Measurements from ENCODE around the gene IFTAP.
"Not testable (repeated sequence)": the region's sequence is repeated elsewhere in the genome, so short reads cannot be mapped to it uniquely, and the experiment has no call there.

The IFTAP gene, protein sequence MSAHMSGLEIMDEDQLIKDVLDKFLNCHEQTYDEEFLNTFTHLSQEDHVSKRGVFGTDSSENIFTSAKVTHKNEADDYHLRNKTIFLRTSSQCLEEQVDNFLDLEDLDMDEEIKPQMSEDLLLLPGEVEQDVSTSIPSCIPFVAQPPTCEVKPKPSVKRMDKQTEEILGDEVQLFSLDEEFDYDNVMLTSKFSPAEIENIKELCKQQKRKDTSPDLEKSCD

DNA sequence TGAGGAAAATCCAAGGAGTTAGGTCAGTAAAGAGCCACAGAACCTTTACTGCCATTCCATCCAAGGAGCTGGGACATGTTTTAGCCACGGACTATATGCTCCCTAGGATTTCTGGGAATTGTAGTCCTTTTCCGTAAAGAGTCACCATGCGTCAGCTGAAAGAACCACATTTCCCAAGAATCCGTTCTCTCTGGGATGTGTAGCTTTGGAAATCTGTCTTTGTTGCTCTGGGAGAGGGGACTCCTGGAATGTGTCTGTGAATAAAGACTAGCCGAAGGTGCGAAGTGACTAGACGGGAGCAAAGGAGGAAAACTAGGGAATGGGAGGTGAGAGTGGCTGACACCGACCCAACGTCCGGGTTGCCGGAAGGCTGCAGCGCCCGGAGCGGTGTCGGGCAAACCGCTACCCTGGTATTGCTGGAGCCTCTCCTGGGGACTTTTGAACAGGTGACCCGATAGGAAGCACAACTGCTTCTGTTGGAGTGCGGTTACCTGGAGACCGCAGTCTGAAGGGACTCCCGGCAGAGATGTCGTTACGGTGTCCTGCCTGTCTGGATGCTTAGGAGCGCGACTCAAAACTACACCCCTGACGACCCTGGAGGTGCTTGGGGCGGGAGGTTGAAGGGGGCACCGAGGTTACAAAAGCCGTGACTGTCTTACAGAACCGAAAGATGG lies at the start of gene IFTAP:
IFTAP (plus strand) TSS at position 187 of the 674 bp plus-strand sequence. CDS start 15,602 bp downstream, outside the sequence.
- in situ Hi-C loops (cut with MboI; ENCODE audit: low sequenced_read_pairs), result no loop called here

DNA sequence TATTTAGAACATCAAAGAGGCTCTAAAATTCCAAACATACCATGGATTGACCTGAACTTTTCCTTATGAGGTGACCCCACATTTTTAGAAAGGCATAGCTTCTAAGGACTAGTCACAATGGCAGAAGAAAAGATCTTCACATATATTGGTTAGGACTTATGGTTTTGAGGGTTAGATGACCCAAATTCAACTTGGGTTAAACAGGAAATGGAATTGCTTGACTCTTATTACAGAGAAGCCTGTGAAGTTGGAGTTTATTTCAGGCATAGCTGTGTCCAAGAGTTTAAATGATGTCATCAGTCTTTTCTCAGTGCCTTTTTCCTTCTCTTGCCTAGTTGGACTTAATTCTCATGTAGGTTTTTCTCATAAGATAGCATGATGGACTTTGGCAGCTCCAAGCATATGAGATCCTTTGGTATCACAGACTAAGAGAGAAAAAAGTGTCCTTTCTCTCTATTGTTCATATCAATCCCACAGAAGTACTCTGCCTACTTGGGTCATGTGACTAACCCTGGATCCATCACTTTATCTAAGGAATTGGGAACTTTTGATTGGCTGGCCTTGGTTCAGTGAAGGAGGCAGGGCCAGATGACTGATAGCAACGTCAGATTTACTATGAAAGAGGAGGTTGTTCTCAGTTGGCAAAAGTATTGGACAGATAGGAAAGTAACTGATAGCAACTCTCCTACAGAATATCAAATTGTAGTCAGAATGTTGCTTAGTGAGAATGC lies 43.8 kb upstream of the IFTAP start:
- in situ Hi-C loops (cut with MboI; ENCODE audit: low sequenced_read_pairs), result no loop called here

DNA sequence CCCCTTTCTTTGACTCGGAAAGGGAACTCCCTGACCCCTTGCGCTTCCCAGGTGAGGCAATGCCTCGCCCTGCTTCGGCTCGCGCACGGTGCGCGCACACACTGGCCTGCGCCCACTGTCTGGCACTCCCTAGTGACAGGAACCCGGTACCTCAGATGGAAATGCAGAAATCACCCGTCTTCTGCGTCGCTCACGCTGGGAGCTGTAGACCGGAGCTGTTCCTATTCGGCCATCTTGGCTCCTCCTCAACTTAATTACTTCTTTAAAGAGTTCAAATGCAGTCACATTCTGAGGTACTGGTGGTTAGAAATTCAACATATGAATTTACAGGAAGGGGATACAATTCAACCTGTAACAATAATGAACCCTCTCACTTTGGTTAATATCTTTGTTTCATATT lies 36.9 kb upstream of the IFTAP start:
- in situ Hi-C loops (cut with MboI; ENCODE audit: low sequenced_read_pairs), result not testable (repeated sequence)

DNA sequence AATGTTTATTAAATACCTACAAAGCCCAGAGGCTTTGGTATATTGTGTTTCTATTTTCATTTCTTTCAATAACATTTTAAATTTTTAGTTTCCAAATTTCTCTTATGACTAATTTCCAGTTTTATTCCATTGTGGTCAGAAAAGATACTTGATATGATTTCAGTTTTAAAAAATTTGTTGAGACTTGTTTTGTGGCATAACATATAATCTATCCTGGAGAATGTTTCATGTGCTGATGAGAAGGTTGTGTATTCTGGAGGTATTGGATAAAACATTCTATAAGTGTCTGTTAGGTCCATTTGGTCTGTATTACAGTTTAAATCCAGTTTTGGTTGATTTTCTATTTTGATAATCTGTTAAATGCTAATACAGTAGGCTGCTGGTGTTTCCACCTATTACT lies 36.3 kb upstream of the IFTAP start:
- in situ Hi-C loops (cut with MboI; ENCODE audit: low sequenced_read_pairs), result no loop called here

DNA sequence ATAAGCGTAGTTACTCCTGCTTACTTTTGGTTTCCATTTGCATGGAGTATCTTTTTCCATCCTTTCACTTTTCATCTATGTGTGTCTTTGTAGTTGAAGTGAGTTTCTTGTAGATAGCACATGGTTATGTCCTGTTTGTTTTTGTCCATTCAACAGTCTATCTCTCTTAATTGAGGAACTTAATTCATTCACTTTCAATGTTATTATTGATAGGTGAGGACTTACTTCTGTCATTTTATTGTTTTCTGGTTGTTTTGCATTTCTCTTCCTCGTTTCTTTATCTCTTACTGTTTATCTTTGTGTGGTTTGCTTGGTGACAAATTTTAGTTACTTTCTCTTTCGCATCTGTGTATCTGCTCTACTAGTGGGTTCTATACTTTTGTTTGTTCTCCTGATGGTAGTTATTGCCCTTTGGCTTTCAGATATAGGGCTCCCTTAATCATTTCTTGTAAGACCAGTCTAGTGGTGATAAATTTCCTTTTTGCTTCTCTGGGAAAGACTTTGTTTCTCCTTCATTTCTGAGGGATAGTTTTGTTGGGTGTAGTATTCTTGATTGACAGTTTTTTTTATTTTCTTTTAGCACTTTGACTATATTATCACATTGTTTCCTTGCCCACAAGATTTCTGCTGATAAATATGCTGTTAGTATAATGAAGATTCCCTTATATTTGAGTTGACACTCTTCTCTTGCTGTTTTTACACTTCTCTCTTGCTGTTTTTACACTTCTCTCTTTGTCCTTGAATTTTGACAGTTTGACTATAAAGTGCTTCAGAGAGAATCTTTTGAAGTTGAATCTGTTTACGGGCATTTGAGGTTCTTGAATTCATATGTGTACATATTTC lies 35.5 kb upstream of the IFTAP start:
- in situ Hi-C loops (cut with MboI; ENCODE audit: low sequenced_read_pairs), result no loop called here

DNA sequence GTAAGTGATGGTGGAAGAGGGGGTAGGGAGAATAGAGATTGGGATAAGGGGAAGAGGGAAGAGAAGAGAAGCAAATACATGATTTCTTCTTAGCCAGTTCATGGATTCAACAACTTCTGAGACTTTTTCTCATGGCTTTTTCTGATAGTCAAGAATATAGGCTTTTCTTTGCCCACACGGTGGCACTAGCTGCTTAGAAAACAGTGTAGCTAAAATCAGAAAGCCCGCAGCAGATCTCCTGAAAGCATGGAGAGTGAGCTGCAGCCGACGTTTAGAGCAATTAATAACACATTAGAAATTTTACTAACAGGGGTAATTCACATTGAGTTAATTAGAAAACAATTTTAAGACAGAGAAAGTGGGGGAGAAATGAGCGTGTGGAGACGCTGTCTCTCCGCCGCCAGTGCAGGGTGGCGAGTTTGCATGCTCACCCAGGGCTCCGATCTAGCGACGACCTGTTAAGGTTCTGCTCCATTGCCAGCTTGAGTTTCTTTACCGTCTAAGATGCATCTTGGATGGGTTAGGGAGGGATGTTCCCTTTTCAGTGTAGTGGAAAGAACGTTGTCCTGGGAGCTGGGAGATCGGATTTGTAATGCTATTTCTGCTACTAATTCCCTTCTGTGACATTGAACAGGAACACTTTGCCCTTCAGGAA lies 29.8 kb upstream of the IFTAP start:
- in situ Hi-C loops (cut with MboI; ENCODE audit: low sequenced_read_pairs), result no loop called here

DNA sequence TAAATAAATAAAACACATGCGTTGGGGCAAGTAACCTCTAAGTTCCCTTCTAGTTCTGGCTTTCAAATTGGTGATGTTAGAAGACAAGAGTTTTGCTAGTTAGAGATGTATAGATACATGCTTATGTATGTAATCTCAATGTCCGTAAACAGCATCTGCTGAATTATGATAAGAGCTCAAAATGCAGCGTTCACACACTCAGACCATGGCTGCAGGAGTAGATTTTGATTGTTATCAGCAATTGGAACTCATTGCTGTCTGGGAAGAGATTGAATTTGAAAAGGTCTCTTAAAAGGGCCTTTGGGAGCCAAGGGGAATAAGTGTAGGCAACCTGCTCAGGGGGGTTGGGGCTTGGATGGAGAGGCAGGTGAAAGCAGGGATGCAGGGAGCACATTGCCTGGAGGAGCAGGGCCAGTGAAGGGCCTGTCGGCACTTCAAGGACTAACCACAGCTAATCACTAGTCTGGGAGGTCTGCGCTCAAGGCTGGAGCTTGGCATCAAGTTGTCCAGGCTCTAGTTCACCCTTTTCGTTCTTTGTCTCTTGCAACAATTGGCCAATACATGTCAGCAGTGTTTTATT lies 29.2 kb upstream of the IFTAP start:
- in situ Hi-C loops (cut with MboI; ENCODE audit: low sequenced_read_pairs), result no loop called here

DNA sequence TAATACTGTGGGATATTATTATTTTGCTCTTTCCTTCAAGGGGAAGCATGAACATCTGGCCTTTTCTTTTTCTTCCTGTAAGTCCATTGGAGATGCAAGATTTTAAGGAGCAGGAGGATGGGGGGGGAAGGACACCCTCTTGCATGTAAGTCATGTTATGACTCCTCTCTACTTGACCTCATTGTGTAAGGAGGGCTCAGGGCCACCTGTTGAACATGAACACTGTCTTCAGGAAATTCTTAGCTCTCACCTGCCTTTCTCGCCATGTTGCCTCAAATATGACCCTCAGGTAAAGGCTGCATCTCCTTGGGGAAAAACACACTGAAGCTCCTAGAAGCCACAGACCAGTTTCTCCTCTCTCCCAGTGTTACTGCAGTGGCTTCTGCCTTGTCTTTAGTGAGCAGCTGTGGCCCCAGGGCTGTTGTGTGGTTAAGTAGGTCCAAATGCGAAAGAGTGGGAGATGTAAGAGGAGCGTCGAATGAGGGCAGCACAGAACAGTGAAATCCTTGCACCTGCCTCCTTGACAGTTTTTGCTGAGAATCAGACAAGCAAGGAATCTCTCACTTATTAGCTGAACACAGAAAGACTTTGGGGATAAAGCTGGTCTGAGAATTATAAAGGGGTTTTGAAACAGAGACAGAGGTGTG lies 27.8 kb upstream of the IFTAP start:
- in situ Hi-C loops (cut with MboI; ENCODE audit: low sequenced_read_pairs), result no loop called here

DNA sequence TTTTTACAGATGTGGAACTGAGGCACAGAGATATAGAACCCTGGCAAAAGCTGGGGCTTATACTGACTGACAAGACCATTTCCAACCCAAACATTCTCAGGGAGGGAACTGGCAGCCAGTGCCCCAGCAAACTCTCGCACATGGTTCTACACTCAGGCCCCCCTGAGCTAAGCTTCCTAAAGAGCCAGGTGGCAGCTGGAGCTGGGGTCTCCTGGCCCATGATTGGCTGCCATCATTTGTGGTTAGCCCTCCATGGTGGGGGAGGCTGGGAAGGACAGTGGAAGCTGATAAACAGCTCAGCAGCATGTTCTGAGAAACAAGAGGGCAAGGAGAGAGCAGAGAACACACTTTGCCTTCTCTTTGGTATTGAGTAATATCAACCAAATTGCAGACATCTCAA lies 26.6 kb upstream of the IFTAP start, which contains the start of gene RAG1:
RAG1 (plus strand) TSS at position 314 of the 400 bp plus-strand sequence. CDS start 5,298 bp downstream, outside the sequence.
- in situ Hi-C loops (cut with MboI; ENCODE audit: low sequenced_read_pairs), result no loop called here

DNA sequence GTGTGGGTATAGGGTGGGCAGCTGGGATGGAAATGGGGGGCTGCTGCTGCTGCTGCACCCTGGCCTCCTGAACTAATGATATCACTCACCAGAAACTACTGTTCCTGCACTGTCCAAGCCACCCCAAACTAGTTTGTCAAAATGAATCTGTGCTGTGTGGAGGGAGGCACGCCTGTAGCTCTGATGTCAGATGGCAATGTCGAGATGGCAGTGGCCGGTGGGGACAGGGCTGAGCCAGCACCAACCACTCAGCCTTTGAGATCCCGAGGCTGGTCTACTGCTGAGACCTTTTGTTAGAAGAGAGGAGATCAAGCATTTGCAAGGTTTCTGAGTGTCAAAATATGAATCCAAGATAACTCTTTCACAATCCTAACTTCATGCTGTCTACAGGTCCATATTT lies 25.2 kb upstream of the IFTAP start:
- in situ Hi-C loops (cut with MboI; ENCODE audit: low sequenced_read_pairs), result no loop called here

DNA sequence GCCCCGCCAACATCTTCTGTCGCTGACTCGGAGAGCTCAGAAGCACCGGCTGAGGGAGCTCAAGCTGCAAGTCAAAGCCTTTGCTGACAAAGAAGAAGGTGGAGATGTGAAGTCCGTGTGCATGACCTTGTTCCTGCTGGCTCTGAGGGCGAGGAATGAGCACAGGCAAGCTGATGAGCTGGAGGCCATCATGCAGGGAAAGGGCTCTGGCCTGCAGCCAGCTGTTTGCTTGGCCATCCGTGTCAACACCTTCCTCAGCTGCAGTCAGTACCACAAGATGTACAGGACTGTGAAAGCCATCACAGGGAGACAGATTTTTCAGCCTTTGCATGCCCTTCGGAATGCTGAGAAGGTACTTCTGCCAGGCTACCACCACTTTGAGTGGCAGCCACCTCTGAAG lies 19.8 kb upstream of the IFTAP start:
- in situ Hi-C loops (cut with MboI; ENCODE audit: low sequenced_read_pairs), result no loop called here

DNA sequence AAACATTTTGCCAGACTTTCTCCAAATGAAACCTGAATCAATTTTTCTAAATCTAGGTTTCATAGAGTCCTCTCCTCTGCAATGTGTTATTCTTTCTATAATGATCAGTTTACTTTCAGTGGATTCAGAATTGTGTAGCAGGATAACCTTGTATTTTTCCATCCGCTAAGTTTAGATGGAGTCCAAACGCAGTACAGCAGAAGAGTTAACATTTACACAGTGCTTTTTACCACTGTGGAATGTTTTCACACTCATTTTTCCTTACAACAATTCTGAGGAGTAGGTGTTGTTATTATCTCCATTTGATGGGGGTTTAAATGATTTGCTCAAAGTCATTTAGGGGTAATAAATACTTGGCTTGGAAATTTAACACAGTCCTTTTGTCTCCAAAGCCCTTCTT lies 16.9 kb upstream of the IFTAP start:
- in situ Hi-C loops (cut with MboI; ENCODE audit: low sequenced_read_pairs), result no loop called here

DNA sequence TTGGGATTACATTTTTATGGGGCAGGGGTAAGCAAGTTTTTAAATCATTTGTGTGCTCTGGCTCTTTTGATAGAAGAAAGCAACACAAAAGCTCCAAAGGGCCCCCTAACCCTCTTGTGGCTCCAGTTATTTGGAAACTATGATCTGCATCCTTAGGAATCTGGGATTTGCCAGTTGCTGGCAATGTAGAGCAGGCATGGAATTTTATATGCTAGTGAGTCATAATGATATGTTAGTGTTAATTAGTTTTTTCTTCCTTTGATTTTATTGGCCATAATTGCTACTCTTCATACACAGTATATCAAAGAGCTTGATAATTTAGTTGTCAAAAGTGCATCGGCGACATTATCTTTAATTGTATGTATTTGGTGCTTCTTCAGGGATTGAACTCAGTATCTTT lies 16.4 kb upstream of the IFTAP start:
- in situ Hi-C loops (cut with MboI; ENCODE audit: low sequenced_read_pairs), result no loop called here

DNA sequence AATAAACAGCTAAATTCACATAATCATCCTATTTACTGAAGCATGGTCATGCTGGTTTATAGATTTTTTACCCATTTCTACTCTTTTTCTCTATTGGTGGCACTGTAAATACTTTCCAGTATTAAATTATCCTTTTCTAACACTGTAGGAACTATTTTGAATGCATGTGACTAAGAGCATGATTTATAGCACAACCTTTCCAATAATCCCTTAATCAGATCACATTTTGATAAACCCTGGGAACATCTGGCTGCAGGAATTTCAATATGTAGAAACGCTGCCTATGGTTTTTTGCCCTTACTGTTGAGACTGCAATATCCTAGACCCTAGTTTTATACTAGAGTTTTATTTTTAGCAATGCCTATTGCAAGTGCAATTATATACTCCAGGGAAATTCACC lies 15.8 kb upstream of the IFTAP start:
- in situ Hi-C loops (cut with MboI; ENCODE audit: low sequenced_read_pairs), result no loop called here

DNA sequence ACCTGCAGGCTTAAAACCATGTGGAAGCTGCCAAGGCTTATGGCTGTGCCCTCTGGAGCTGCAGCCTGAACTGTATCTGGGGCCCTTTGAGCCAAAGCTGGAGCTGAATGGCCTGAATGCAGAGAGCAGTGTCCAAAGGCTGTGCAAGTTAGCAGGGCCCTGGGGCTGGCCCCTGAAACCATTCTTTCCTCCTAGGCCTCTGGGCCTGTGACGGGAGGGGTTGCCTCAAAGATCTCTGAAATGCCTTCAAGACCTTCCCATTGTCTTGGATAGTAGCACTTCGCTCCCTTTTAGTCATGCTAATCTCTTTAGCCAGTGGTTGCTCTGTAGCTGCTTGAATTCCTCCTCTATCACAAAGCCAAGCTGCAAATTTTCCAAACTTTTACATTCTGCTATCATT lies 12.8 kb upstream of the IFTAP start:
- in situ Hi-C loops (cut with MboI; ENCODE audit: low sequenced_read_pairs), result no loop called here

DNA sequence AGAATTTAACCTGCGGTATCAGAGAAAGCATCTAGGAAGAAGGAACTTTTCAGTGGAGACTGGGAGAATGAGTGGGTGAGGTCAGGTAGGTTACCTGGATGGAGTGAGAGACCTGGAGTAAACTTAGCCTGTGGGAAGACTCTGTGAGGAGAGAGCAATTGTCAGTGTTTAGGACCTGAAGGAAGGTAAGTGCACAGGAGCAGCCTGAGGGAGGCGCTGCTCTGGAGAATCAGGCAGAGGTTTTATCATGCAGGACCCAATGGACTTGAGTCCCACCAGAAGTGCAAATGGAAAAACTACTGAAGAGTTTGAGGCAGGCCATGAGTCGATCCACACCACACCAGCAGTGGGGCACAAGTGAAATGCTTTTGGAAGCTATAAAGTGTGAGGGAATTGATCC lies 10.6 kb upstream of the IFTAP start:
- in situ Hi-C loops (cut with MboI; ENCODE audit: low sequenced_read_pairs), result no loop called here

DNA sequence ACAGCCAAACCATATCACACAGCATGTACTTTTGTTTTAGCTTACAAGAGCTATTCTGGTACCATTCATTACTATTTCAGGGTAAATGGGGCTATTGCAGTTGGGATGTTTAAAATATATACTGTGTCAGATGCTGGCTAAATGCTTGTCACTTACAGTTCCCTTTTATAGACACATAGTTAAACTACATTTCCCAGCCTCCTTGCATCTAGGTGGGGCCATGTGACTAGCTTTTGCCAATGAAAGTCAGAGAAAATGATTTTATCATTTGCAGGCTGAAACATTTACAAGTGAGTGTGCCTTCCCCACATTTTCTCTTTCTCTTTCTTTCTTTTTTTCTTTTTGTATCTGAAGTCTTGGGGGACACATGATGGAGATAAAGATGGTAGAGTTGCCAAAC lies 7.8 kb upstream of the IFTAP start:
- in situ Hi-C loops (cut with MboI; ENCODE audit: low sequenced_read_pairs), result no loop called here

DNA sequence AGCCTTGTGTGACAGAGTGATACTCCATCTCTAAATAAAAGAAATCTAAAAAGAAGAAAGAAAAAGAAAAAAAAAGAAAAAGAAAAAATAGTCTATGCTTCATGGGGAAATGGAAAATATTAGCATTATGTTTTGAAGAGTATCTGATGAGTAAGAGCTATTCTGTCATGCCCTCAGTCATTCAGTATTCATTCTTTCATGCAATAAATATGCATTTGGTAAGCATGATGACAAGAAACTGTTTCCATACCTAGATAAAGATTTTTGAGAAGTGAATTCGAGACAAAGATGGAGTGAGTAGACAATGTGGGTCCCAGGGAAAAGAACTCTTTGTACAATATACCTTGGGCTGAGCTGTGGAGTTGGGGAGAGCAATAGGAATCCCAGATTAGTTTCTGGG lies 6.2 kb upstream of the IFTAP start:
- in situ Hi-C loops (cut with MboI; ENCODE audit: low sequenced_read_pairs), result no loop called here

DNA sequence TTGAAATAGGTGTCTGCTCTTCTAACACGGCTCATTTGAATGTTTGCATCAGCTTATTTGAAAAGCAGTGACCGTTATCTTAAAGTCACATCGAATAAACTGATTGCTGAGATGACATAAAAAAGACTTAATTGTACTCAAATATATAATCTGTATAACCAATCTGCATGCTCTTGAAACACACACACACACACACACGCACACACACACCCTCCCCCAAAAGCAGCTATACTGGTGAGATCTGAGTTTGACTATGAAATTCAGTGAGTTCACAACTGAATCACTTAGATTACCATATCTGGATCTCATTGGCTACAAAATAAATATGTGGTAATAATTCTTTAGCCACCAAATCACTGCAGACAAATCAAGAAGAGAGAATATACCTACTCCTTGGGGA lies 3.8 kb upstream of the IFTAP start:
- in situ Hi-C loops (cut with MboI; ENCODE audit: low sequenced_read_pairs), result no loop called here

DNA sequence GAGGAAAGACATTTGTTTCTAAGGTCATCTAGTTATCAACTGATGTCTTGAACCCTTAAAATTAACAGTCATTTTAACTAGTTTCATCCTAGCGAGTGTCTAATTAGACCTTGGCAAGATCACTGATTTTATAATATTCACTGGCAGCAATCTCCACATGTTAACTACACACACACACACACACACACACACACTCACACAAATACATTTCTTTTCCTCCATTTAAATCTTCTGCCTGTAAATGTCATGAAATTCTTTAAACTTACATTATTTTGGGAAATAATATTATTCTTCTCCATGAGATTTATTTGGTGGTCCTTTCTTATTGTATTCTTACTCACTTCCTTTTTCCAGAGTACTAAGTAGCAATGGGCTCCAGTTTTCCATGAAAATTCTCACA lies 2.9 kb upstream of the IFTAP start:
- in situ Hi-C loops (cut with MboI; ENCODE audit: low sequenced_read_pairs), result no loop called here

All from HL-60/S4 treated with retinoic acid at 250 ng/mL for 4 days and 3 days (cell line).